Fibroblast of lung (primary cell): ENCODE measurements around the gene ZGRF1. TPM values are rescaled to one million over a fixed set of nuclear protein-coding genes. Genes with fewer than 3 reads are reported as not detected.
"Not testable (repeated sequence)": the region's sequence is repeated elsewhere in the genome, so short reads cannot be mapped to it uniquely, and the experiment has no call there.

Experiments used
- DNase-seq, 2 donors: peaks; one replicate each; pipeline versions ENCODE4 v3.0.0 to v3.0.0-alpha.2; 2010; ENCODE audit warnings: low read depth in 2 of 2
- H2AFZ ChIP-seq: 2 replicates; pipeline ENCODE4 v1.5.1; 2012; ENCODE audit warnings: low read length, control low read depth, inconsistent platforms
- H3K27ac ChIP-seq: 2 replicates; pipeline ENCODE4 v1.5.1; 2011; ENCODE audit warnings: low read length, control low read depth; ENCODE audit not compliant: insufficient read depth
- H3K27me3 ChIP-seq: 2 replicates; pipeline ENCODE4 v1.5.1; 2011; ENCODE audit warnings: mild to moderate bottlenecking, low read length; ENCODE audit not compliant: control insufficient read depth, insufficient read depth
- H3K36me3 ChIP-seq: 2 replicates; pipeline ENCODE4 v1.5.1; 2011; ENCODE audit warnings: low read length; ENCODE audit not compliant: control insufficient read depth, insufficient read depth
- H3K4me1 ChIP-seq: 2 replicates; pipeline ENCODE4 v1.5.1; 2011; ENCODE audit warnings: low read length; ENCODE audit not compliant: control insufficient read depth, insufficient read depth; ENCODE audit errors: extremely low read depth
- H3K4me2 ChIP-seq: 2 replicates; pipeline ENCODE4 v1.5.1; 2011; ENCODE audit warnings: low read length, control low read depth; ENCODE audit not compliant: insufficient read depth; ENCODE audit errors: extremely low read depth
- H3K4me3 ChIP-seq, 4 experiments: fragments of 200-600 bp in 1 of 4; sonication (generic) in 1 of 4; replicated peaks in 1 of 4; 2 replicates each; pipeline ENCODE4 v1.5.1; 2011 to 2016; ENCODE audit warnings: low read length in 4 of 4, low read depth in 3 of 4, mild to moderate bottlenecking in 3 of 4, control low read depth in 2 of 4, inconsistent platforms in 1 of 4, mixed read lengths in 1 of 4; ENCODE audit not compliant: insufficient read depth in 1 of 4; ENCODE audit errors: control extremely low read depth in 1 of 4
- H3K79me2 ChIP-seq: 2 replicates; pipeline ENCODE4 v1.5.1; 2012; ENCODE audit warnings: mild to moderate bottlenecking, low read length, inconsistent platforms; ENCODE audit not compliant: control insufficient read depth, insufficient read depth
- H3K9ac ChIP-seq: 2 replicates; pipeline ENCODE4 v1.5.1; 2011; ENCODE audit warnings: mild to moderate bottlenecking, low read length, control low read depth; ENCODE audit not compliant: insufficient read depth
- H3K9me3 ChIP-seq: 2 replicates; pipeline ENCODE4 v1.5.1; 2012; ENCODE audit warnings: low read depth, low read length; ENCODE audit not compliant: control insufficient read depth, insufficient read depth
- H4K20me1 ChIP-seq: 2 replicates; pipeline ENCODE4 v1.5.1; 2011; ENCODE audit warnings: low read length; ENCODE audit not compliant: control insufficient read depth, insufficient read depth; ENCODE audit errors: extremely low read depth
- CTCF ChIP-seq, 2 donors: IDR thresholded peaks in 1 of 2; conservative IDR thresholded peaks in 1 of 2; 1 replicate in 1 of 2; 2 replicates in 1 of 2; pipeline ENCODE4 v1.5.1; 2011 to 2012; ENCODE audit warnings: low read length in 2 of 2, control low read depth in 1 of 2, inconsistent platforms in 1 of 2, low read depth in 1 of 2, mild to moderate bottlenecking in 1 of 2
- EZH2 ChIP-seq: IDR thresholded peaks from 2 replicates; pipeline ENCODE4 v1.5.1; 2012; ENCODE audit warnings: low read length, control low read depth, mild to moderate bottlenecking; ENCODE audit errors: missing control alignments
- polyA plus RNA-seq, 2 donors: library from polyadenylated mRNA; depleted of rRNA in 1 of 2; stranded (reverse) in 1 of 2; unstranded in 1 of 2; fragments of >200 nt; gene quantifications; 2 replicates each; pipeline ENCODE4 v1.2.1, GENCODE V29; 2011 to 2012; ENCODE audit warnings: missing spikeins in 1 of 2
- total RNA-seq: library from RNA; depleted of rRNA; stranded (reverse); fragments of >200 nt; gene quantifications from 2 replicates; pipeline ENCODE4 v1.2.1, GENCODE V29; 2014

Gene ZGRF1
- total and polyA plus RNA-seq, 2 donors (not counting 1 experiment from before 2014, with no cell fraction given), result 3.1 to 5.8 TPM

DNA sequence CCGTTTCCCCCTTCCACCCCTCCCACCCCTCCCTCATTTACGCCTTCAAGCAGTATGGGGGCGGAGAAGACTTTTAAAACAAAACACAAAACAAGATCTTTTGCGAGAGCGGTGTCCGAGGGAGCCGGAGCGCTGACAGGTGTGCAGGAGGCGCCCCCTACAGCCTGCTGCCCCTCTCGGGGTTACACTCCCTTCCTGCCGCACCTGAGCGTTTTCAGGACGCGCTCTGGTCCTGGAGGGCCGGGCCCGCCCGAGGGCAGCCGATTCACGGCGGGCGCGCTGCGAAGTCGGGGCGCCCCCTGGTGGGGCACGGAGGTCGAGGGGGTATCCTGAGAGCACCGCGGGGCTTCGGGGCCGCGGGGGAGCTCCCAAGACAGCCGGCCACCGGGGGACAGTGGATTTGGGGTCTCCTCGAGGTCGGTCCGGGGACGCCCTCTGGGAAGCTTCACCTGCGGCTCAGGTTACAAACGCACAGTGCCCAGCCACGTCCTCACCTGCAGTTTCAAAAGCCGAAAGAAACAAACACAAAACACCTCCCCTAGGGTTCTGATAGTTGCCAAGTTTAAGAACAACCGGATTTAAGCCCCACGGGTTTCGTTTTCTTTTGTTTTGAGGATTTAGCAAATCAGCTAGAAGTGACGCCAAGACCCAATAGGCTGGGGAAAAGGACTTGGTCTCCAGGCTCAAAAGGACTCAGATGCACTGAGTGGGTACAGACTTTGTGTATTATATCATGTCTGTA, 112.8 kb downstream of the ZGRF1 start:
- peak; percentile 86 for TF ChIP-seq EZH2
- peak; percentile 49 to 51 for TF ChIP-seq CTCF (conservative IDR thresholded peaks at IDR 0.05 in 1 of 2, IDR thresholded peaks at IDR 0.05 in 1 of 2; ENCODE audit: low read depth in 1 of 2, low read length in 2 of 2)
- no peaks in the 10 kb centered on the region for H3K9me3 ChIP-seq
- H2AFZ ChIP-seq, result no peak overlapping the region
- H3K4me2 ChIP-seq, result peak overlapping the region; percentile 56
- H3K9ac ChIP-seq, result no peak overlapping the region
- peak overlapping the region in 2 of 4 experiments; percentile 40 to 71 for H3K4me3 ChIP-seq
- H3K4me1 ChIP-seq, result no peaks in the 10 kb centered on the region
- H3K27ac ChIP-seq, result no peak overlapping the region
- H3K79me2 ChIP-seq, result no peaks in the 10 kb centered on the region
- H4K20me1 ChIP-seq, result peaks cover 2% of the 10 kb centered on the region
- DNase-seq, result no peak
- peaks cover 50% of the 10 kb centered on the region for H3K27me3 ChIP-seq
- no peaks in the 10 kb centered on the region for H3K36me3 ChIP-seq

DNA sequence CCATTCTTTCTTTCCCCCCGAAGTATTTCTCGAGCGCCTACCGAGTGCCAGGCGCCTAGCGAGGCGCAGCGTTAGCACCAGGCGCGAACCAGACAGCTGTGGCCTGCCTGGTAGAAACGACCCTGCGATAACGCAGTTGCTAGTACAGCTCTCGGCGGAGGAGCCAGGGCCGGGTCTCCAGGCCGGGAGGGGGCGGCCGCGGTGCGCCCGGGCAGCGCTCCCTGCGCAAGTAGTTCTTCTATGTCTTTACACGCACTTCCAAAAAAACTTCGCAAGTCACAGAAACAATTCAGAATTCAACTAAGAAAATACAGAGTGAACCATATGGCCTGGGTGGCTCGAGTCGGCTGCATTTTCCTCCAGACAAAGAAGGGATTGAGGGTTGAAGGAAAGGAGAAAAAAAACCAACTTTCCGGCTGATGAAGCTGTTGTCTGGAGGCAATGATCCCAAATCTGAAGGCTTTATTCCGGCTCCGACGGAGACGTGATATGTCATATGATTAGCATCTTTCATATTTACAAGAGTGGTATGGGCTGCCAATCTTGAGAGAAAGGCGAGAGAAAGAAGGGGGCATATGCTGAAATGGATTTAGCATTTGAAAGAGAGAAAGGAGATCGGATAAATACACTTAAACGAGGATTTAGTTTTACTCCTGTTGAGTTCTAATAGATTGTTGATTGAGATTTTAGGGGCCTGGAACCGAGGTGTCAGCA, 113.5 kb downstream of the ZGRF1 start:
- Histone ChIP-seq H3K4me3 (peak overlapping the region; percentile 10 to 71 (median 34)), H3K4me2 (peak overlapping the region; percentile 56), H3K27ac (no peak overlapping the region), H3K4me1 (no peaks in the 10 kb centered on the region), H3K36me3 (no peaks in the 10 kb centered on the region), H3K9me3 (no peaks in the 10 kb centered on the region), H4K20me1 (peaks cover 2% of the 10 kb centered on the region), H3K27me3 (peaks cover 57% of the 10 kb centered on the region), H3K9ac (no peak overlapping the region), H2AFZ (no peak overlapping the region), H3K79me2 (no peaks in the 10 kb centered on the region)
- DNase-seq, result peak; percentile 57 to 64
- TF ChIP-seq CTCF (conservative IDR thresholded peaks at IDR 0.05 in 1 of 2, IDR thresholded peaks at IDR 0.05 in 1 of 2; ENCODE audit: low read depth in 1 of 2, low read length in 2 of 2), result peak in 1 of 2 donors; percentile 27
- peak; percentile 51 for TF ChIP-seq EZH2

- H3K27ac ChIP-seq, H3K4me3 ChIP-seq, H4K20me1 ChIP-seq, DNase-seq, H3K4me1 ChIP-seq, H3K36me3 ChIP-seq, H2AFZ ChIP-seq, H3K79me2 ChIP-seq, H3K4me2 ChIP-seq, H3K9me3 ChIP-seq, H3K9ac ChIP-seq: not testable (repeated sequence)
- H3K27me3 ChIP-seq, result peaks cover 64% of the 10 kb centered on the region
Observed at GRCh38 chr4:112522431-112522830, 114.3 kb downstream of the ZGRF1 start.
